Neutrophil (primary cell): ENCODE results near the gene KERA.

Source experiments
- H3K27ac ChIP-seq: fragments of 200-600 bp; sonication (generic); 2 replicates; pipeline ENCODE4 v1.5.1; 2016; ENCODE audit warnings: mild to moderate bottlenecking, moderate library complexity
- H3K27me3 ChIP-seq: fragments of 200-600 bp; sonication (generic); 2 replicates; pipeline ENCODE4 v1.6.0; 2016; ENCODE audit warnings: mild to moderate bottlenecking
- H3K36me3 ChIP-seq: fragments of 200-600 bp; sonication (generic); 2 replicates; pipeline ENCODE4 v1.5.1; 2017
- H3K4me1 ChIP-seq, 2 experiments: fragments of 200-600 bp in 1 of 2; sonication (generic) in 1 of 2; 1 replicate in 1 of 2; 2 replicates in 1 of 2; pipeline versions ENCODE4 v1.5.1 to v1.6.1; 2013 to 2016; ENCODE audit warnings: low read depth in 1 of 2, low read length in 1 of 2, mild to moderate bottlenecking in 1 of 2, moderate library complexity in 1 of 2; ENCODE audit not compliant: control insufficient read depth in 1 of 2, insufficient read depth in 1 of 2
- H3K4me3 ChIP-seq, 2 experiments: fragments of 200-600 bp in 1 of 2; sonication (generic) in 1 of 2; 1 replicate in 1 of 2; 2 replicates in 1 of 2; pipeline ENCODE4 v1.5.1; 2013 to 2016; ENCODE audit warnings: low read depth in 1 of 2, low read length in 1 of 2, mild to moderate bottlenecking in 1 of 2, moderate library complexity in 1 of 2
- H3K9me3 ChIP-seq: fragments of 200-600 bp; sonication (generic); 2 replicates; pipeline ENCODE4 v1.5.1; 2016
- TF ChIP-seq, protein P1 (sequence below): fragments of 200-600 bp; sonication (generic); IDR thresholded peaks from 2 replicates; pipeline ENCODE4 v1.5.1; 2016; ENCODE audit warnings: antibody characterized with exemption

Gene KERA

GRCh38 chr12:91023326-91024004, 34.4 kb downstream of the KERA start:
- no peak overlapping the region for H3K27ac ChIP-seq
- no peaks in the 10 kb centered on the region for H3K4me1 ChIP-seq
- H3K36me3 ChIP-seq: no peaks in the 10 kb centered on the region
- TF ChIP-seq, protein P1, sequence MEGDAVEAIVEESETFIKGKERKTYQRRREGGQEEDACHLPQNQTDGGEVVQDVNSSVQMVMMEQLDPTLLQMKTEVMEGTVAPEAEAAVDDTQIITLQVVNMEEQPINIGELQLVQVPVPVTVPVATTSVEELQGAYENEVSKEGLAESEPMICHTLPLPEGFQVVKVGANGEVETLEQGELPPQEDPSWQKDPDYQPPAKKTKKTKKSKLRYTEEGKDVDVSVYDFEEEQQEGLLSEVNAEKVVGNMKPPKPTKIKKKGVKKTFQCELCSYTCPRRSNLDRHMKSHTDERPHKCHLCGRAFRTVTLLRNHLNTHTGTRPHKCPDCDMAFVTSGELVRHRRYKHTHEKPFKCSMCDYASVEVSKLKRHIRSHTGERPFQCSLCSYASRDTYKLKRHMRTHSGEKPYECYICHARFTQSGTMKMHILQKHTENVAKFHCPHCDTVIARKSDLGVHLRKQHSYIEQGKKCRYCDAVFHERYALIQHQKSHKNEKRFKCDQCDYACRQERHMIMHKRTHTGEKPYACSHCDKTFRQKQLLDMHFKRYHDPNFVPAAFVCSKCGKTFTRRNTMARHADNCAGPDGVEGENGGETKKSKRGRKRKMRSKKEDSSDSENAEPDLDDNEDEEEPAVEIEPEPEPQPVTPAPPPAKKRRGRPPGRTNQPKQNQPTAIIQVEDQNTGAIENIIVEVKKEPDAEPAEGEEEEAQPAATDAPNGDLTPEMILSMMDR: no peak
- H3K9me3 ChIP-seq: no peaks in the 10 kb centered on the region
- H3K4me3 ChIP-seq: no peak overlapping the region
- H3K27me3 ChIP-seq: no peaks in the 10 kb centered on the region

GRCh38 chr12:91021076-91021475, 36.7 kb downstream of the KERA start:
- Histone ChIP-seq H3K4me1 (no peaks in the 10 kb centered on the region), H3K27me3 (no peaks in the 10 kb centered on the region), H3K27ac (no peak overlapping the region), H3K36me3 (no peaks in the 10 kb centered on the region), H3K4me3 (no peak overlapping the region), H3K9me3 (no peaks in the 10 kb centered on the region)
- TF ChIP-seq, protein P1: no peak

GRCh38 chr12:91019455-91019854, 38.4 kb downstream of the KERA start:
- Histone ChIP-seq H3K36me3 (no peaks in the 10 kb centered on the region), H3K27me3 (no peaks in the 10 kb centered on the region), H3K4me1 (no peaks in the 10 kb centered on the region), H3K27ac (no peak overlapping the region), H3K4me3 (no peak overlapping the region), H3K9me3 (no peaks in the 10 kb centered on the region)
- TF ChIP-seq, protein P1: no peak

DNA sequence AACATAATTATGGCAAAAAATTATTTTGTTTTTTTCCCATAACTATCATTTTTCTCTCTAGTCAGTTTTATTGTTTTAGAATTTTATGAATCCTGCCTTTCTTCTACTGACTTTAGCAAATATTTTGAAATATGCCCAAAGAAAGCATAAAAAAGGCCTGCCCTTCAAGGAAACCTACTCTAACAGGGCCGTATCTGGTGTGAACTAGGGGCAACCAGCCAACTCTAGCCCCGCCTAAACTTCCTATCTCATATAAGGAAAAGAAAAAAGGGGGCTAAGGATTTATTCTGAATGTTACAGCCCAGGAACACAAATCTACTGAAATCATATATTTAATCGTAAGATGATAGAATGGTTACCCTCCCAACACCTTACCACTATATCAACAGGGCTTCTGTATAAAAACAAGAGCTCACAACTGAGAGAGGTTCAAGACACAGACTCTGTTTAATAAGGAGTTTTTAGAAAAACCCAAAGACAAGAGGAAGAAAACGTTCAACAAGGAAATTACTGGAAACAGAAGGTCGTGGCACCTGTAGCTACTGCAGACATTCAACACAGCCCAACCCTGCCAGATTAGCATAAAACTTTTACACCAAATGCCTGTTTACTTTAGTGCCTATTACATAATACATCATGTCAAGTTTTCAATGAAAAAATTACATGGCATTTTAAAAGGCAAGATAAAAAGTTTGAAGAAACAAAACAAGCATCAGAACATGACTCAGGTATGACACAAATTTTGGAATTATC, 40.1 kb downstream of the KERA start:
- no peaks in the 10 kb centered on the region for H3K36me3 ChIP-seq
- H3K9me3 ChIP-seq: no peaks in the 10 kb centered on the region
- no peak overlapping the region for H3K27ac ChIP-seq
- no peaks in the 10 kb centered on the region for H3K4me1 ChIP-seq
- TF ChIP-seq, protein P1: no peak
- H3K4me3 ChIP-seq: no peak overlapping the region
- H3K27me3 ChIP-seq: no peaks in the 10 kb centered on the region

DNA sequence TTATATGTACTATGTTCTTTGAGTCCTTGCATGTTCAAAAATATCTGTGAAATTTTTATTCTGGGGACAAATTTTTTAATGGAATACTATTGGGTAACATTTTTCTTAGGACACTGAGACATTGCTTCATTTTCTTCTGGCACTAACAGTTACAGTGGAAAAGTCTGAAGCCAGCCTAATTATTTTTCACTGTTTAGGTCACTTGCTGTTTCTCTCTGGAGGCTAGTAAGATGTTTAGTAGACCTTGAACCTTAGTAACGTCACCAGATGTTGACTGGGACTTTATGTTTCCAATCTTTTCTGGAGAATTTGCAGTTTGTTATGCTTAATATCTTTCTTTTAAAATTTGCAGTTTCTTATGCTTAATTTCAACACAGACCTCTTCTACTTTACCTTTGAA, 40.8 kb downstream of the KERA start:
- Histone ChIP-seq H3K4me1 (no peaks in the 10 kb centered on the region), H3K36me3 (no peaks in the 10 kb centered on the region), H3K4me3 (no peak overlapping the region), H3K9me3 (no peaks in the 10 kb centered on the region), H3K27me3 (no peaks in the 10 kb centered on the region), H3K27ac (no peak overlapping the region)
- TF ChIP-seq, protein P1: no peak
